Activated CD4-positive, alpha-beta memory T cell treated with anti-CD3 and anti-CD28 coated beads for 36 hours (primary cell): Measurements from ENCODE around the gene LETM1. TPM values are rescaled to one million over a fixed set of nuclear protein-coding genes. Genes with fewer than 3 reads are reported as not detected.

Experiments
- CTCF ChIA-PET: fragments of 350-600 bp; sonication (Branson Sonifier 250); formaldehyde crosslinking; loops from one replicate; lab custom pipeline; 2021; ENCODE audit warnings: antibody characterized with exemption, inconsistent platforms; lab: Charles Lee
- POLR2A ChIA-PET: fragments of 350-600 bp; sonication (Branson Sonifier 250); formaldehyde crosslinking; loops from one replicate; lab custom pipeline; 2021; ENCODE audit warnings: antibody characterized with exemption; lab: Charles Lee
- DNase-seq: peaks from one replicate; pipeline ENCODE4 v3.0.0-alpha.2; 2020
- H3K27ac Mint-ChIP-seq: one replicate; pipeline ENCODE4 v1.8.0; 2021; ENCODE audit warnings: mixed read lengths
- H3K27me3 Mint-ChIP-seq: one replicate; pipeline ENCODE4 v1.8.0; 2021; ENCODE audit warnings: mixed read lengths
- H3K36me3 Mint-ChIP-seq: one replicate; pipeline ENCODE4 v1.8.0; 2021; ENCODE audit warnings: mixed read lengths
- H3K4me1 Mint-ChIP-seq: one replicate; pipeline ENCODE4 v1.8.0; 2021; ENCODE audit warnings: low read depth, mixed read lengths
- H3K4me3 Mint-ChIP-seq: one replicate; pipeline ENCODE4 v1.8.0; 2021; ENCODE audit warnings: mild to moderate bottlenecking, mixed read lengths
- H3K9me3 Mint-ChIP-seq: one replicate; pipeline ENCODE4 v1.8.0; 2021; ENCODE audit warnings: mixed read lengths
- intact Hi-C: fragments of 100-400 bp; cut with micrococcal nuclease; formaldehyde crosslinking; loops from one replicate; pipeline ENCODE4 v1.15.1; 2023
- total RNA-seq, 2 experiments: library from RNA; stranded (reverse); gene quantifications; one replicate each; pipeline ENCODE4 v1.2.3, GENCODE V29; 2021

The LETM1 gene
- 10 to 100 TPM; 41.1 to 42.6 TPM for total RNA-seq

DNA sequence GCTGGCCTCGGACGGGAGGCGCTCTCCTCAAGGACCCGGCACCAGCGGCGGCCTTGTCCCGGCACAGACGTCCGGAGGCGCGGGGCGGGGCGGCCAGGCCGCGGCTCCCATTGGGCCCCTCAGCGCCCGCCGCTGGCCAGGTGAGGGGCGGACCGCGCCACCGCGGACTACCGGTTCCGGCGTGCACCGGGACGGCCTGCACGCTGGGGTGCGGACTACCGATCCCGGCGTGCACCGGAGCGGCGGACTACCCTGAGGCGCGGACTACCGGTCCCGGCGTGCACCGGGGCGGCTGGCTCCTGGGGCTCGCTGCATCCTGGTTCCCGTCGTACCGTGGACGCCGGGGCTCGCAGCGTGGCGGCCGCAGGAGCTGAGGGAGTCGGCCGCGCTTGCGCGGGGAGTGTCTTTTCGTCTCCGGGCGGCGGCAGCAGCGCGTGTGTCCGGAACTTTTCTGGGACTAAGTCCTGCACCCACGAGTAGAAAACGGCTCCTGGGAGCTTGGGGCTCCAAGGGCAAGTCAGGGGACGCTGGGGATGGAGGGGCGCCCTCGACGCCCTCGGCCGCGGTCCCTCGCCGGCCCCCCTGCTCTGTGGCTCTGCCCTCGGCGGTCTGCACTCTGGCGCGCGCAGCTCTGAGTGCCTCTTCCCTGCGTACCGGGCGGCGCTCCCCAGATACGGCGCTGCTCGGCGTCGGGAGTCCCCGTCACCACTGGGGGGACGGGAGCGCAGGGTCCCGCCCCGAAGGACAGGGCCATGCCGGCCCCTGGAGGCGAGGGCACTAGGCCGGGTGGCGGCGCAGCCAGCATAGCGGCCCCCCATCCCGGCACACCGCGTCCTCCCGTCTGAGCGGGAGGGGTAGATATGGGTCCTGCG is at the start of gene LETM1:
Gene LETM1, minus strand, starts transcription at position 86 of the 872 bp plus-strand sequence. CDS start 206 bp downstream, outside the sequence.
- peaks cover 8% of the 10 kb centered on the region for H3K36me3 Mint-ChIP-seq
- CTCF ChIA-PET: interaction anchor here (0.6 to 6.1 kb wide), 7 partner anchors 12 to 167 kb away, joined by 3 to 55 read pairs (median 5); no protein-coding TSS in a partner anchor
- DNase-seq: peak; percentile 96
- H3K4me3 Mint-ChIP-seq: peak within 1 kb of the TSS; percentile 79
- H3K4me1 Mint-ChIP-seq: peaks cover 31% of the 10 kb centered on the region
- no peaks in the 10 kb centered on the region for H3K27me3 Mint-ChIP-seq
- H3K27ac Mint-ChIP-seq: peak within 1 kb of the TSS; percentile 49
- intact Hi-C loops: loop anchor here (1.0 to 10.0 kb wide), 4 partner anchors 14 to 172 kb away; partner anchors contain the start of genes FAM53A, TACC3 and TMEM129
- no peaks in the 10 kb centered on the region for H3K9me3 Mint-ChIP-seq
- POLR2A ChIA-PET: interaction anchor here (0.9 to 3.6 kb wide), 5 partner anchors 9 to 173 kb away, joined by 3 to 31 read pairs (median 5); partner anchors contain the start of gene NSD2

DNA sequence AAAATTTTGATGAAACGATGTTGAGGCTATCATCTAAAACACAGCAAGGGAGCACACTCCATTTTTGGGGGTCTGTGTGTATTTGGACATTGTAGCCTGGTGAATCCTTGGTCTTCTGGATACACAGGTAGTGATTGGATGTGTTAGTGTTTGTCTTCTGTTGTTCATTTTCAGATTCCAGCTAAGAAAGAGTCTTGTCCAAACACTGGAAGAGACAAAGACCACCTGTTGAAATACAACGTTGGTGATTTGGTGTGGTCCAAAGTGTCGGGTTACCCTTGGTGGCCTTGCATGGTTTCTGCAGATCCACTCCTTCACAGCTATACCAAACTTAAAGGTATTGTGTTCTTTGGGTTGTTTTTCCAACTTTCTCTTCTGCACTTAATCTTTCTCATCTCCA is 48.1 kb upstream of the LETM1 start:
- Mint-ChIP-seq H3K4me1 (peaks cover 36% of the 10 kb centered on the region), H3K4me3 (no peak overlapping the region), H3K36me3 (peaks cover 62% of the 10 kb centered on the region), H3K27ac (no peak overlapping the region), H3K9me3 (no peaks in the 10 kb centered on the region), H3K27me3 (no peaks in the 10 kb centered on the region)
- ChIA-PET POLR2A (no interaction called here), CTCF (interaction anchor here (1.6 kb wide), 1 partner anchor 211 kb away, joined by 4 read pairs; no protein-coding TSS in a partner anchor)
- intact Hi-C loops: no loop called here
- no peak for DNase-seq

DNA sequence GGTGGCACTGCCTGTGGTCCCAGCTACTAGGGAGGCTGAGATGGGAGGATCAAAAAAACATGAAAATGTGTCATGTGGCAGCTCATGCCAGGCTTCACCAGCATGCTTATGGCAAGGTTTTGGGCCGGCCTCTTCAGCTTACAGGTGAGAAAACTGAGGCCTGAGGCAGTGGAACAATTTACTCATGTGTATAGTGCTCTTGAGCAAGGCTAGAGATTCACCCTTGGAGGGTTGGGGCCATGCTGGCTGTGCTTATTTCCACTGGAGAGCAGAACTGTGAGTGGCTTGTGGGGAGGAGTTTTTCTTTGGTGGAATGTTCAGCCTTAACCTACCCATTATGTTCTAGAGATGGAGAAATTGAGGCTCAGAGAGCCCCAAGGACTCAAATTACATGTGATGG is 47.1 kb upstream of the LETM1 start:
- CTCF ChIA-PET: interaction anchor here (1.1 to 6.5 kb wide), 3 partner anchors 11 to 94 kb away, joined by 3 to 55 read pairs (median 4); partner anchors contain the start of gene LETM1
- DNase-seq: peak; percentile 20
- no peak overlapping the region for H3K27ac Mint-ChIP-seq

DNA sequence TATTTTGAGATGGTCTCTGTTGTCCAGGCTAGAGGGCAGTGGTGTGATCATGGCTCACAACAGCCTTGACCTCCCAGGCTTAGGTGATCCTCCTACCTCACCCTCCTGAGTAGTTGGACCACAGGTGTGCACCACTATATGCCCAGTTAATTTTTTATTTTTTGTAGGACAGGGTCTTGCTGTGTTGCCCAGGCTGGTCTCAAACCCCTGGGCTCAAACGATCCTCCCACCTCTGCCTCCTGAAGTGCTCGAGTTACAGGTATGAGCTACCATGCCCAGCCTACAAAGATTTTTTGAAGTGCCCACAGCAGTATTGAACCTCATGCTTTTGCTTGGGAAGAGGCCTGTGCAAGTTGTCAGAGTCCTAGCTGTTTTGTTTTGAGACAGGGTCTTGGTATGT is 46.3 kb upstream of the LETM1 start:
- no peaks in the 10 kb centered on the region for H3K27me3 Mint-ChIP-seq
- H3K36me3 Mint-ChIP-seq: peaks cover 57% of the 10 kb centered on the region
- no peak overlapping the region for H3K4me3 Mint-ChIP-seq
- H3K4me1 Mint-ChIP-seq: peaks cover 34% of the 10 kb centered on the region
- ChIA-PET POLR2A (no interaction called here), CTCF (interaction anchor here (1.1 to 6.5 kb wide), 3 partner anchors 12 to 93 kb away, joined by 3 to 55 read pairs (median 4); partner anchors contain the start of gene LETM1)
- H3K9me3 Mint-ChIP-seq: no peaks in the 10 kb centered on the region
- no peak for DNase-seq
- no peak overlapping the region for H3K27ac Mint-ChIP-seq
- intact Hi-C loops: no loop called here

More for the DNA sequence above, 47.1 kb upstream of the LETM1 start:
- Mint-ChIP-seq H3K4me1 (peaks cover 37% of the 10 kb centered on the region), H3K36me3 (peaks cover 57% of the 10 kb centered on the region), H3K9me3 (no peaks in the 10 kb centered on the region), H3K4me3 (no peak overlapping the region), H3K27me3 (no peaks in the 10 kb centered on the region)
- POLR2A ChIA-PET: no interaction called here
- intact Hi-C loops: no loop called here

DNA sequence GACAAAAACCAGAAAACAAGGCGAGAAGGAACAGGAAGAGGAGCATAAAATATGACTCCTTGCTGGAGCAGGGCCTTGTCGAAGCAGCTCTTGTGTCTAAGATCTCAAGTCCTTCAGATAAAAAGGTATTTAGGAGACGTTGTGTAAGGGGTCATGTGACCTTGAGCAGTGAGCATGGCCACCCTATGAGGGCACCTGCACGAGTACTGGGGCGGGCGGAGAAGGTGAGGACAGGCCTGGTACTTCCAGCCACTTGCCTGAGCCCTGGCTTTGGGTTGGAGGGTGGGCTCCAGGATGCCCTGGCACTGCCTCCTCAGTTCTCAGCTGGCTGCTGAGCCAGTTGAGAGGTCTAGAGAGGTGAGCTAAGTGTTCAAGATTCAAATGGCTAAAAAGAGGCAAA is 45.2 kb upstream of the LETM1 start:
- ChIA-PET POLR2A (no interaction called here), CTCF (interaction anchor here (0.7 to 6.5 kb wide), 11 partner anchors 9 to 153 kb away, joined by 3 to 55 read pairs (median 17); partner anchors contain the start of gene LETM1)
- H3K4me1 Mint-ChIP-seq: peaks cover 30% of the 10 kb centered on the region
- H3K4me3 Mint-ChIP-seq: no peak overlapping the region
- no peaks in the 10 kb centered on the region for H3K27me3 Mint-ChIP-seq
- DNase-seq: no peak
- no peaks in the 10 kb centered on the region for H3K9me3 Mint-ChIP-seq
- intact Hi-C loops: no loop called here
- H3K36me3 Mint-ChIP-seq: peaks cover 54% of the 10 kb centered on the region
- no peak overlapping the region for H3K27ac Mint-ChIP-seq

DNA sequence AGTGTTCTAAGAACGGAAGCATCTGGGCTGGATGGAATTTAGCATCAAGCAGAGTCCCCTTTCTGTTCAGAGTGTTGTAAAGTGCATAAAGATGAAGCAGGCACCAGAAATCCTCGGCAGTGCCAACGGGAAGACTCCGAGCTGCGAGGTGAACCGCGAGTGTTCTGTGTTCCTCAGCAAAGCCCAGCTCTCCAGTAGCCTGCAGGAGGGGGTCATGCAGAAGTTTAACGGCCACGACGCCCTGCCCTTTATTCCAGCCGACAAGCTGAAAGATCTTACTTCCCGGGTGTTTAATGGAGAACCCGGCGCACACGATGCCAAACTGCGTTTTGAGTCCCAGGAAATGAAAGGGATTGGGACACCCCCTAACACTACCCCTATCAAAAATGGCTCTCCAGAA is 44.7 kb upstream of the LETM1 start:
- H3K4me3 Mint-ChIP-seq: no peak overlapping the region
- no peaks in the 10 kb centered on the region for H3K9me3 Mint-ChIP-seq
- H3K4me1 Mint-ChIP-seq: peaks cover 26% of the 10 kb centered on the region
- H3K36me3 Mint-ChIP-seq: peaks cover 49% of the 10 kb centered on the region
- ChIA-PET POLR2A (interaction anchor here (1.3 kb wide), 1 partner anchor 28 kb away, joined by 8 read pairs; no protein-coding TSS in a partner anchor), CTCF (interaction anchor here (0.7 to 6.5 kb wide), 17 partner anchors 8 to 207 kb away, joined by 3 to 55 read pairs (median 15); partner anchors contain the start of gene LETM1)
- intact Hi-C loops: no loop called here
- H3K27ac Mint-ChIP-seq: no peak overlapping the region
- DNase-seq: no peak
- no peaks in the 10 kb centered on the region for H3K27me3 Mint-ChIP-seq

DNA sequence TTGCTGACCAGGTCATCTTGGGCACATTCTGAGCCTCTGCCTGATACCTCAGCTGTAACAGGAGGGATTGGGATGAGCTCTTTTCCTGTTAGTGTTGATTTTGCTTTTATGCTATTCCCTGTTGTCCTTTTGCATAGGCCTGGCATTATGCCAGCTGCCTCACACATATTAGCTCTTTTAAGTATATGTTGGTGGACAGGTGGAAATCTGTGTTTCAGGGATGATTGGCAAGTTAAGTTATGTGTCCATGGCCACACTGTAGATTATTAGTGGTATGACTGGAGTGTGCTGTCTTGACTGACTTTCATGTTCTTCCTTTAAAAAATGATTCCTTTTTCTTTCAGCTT is 44.1 kb upstream of the LETM1 start:
- Mint-ChIP-seq H3K27me3 (no peaks in the 10 kb centered on the region), H3K36me3 (peaks cover 44% of the 10 kb centered on the region), H3K27ac (no peak overlapping the region), H3K4me1 (peaks cover 26% of the 10 kb centered on the region), H3K4me3 (no peak overlapping the region), H3K9me3 (no peaks in the 10 kb centered on the region)
- ChIA-PET POLR2A (interaction anchor here (1.3 kb wide), 1 partner anchor 27 kb away, joined by 8 read pairs; no protein-coding TSS in a partner anchor), CTCF (interaction anchor here (0.7 to 6.5 kb wide), 32 partner anchors 8 to 519 kb away, joined by 3 to 55 read pairs (median 4); partner anchors contain the start of genes CFAP99, LETM1 and ZFYVE28)
- intact Hi-C loops: no loop called here
- DNase-seq: no peak

DNA sequence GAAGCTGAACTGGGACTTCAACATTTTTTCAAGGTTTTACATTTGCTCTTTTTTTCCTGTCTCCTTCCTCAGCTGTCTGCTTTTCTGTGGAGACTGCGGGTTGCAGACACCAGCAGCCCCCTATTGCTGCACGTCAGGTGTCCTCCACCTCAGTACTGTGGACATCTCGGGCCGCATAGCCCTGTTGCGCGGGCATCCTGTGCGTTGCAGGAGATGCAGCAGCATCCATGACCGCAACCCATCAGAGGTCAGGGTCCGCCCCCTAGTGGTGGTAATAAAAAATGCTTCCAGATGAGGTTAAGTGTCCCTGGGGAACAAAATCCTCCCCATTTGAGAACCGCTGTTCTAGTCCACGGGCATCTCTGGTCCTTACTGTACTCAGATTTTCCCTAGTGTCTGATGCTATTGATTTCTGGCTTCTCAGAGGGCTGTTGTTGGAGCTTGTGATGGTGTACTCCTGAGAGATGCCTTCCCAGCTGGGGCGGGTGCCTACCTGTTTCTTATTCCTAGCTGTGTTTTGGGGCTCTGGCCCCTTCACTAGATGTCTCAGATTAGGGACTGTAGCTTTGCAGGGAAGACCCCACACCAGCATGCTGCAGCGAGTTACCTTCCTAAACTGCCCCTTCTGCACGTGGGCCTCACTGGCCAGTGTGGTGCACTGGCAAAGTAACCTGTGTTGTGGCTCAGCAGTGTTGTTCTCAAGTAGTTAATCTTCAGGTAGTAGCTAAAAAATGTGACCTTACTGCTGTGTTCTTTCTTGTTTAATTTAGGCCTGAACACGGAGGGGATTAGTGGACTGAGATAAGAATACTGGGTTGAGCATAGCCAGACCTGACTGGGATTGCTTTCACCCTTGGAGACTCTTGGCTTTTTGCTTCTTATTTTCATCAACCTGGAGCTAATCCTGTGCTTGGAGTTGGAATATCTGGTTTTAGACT is 43.5 kb upstream of the LETM1 start:
- H3K36me3 Mint-ChIP-seq: peaks cover 43% of the 10 kb centered on the region
- intact Hi-C loops: loop anchor here (1.0 to 2.0 kb wide), 3 partner anchors 26 to 151 kb away; partner anchors contain the start of gene LETM1
- POLR2A ChIA-PET: interaction anchor here (0.6 to 1.3 kb wide), 2 partner anchors 27 to 135 kb away, joined by 3 to 8 read pairs; no protein-coding TSS in a partner anchor
- DNase-seq: peak; percentile 81
- peaks cover 29% of the 10 kb centered on the region for H3K4me1 Mint-ChIP-seq
- CTCF ChIA-PET: interaction anchor here (0.7 to 6.5 kb wide), 35 partner anchors 9 to 795 kb away, joined by 3 to 55 read pairs (median 4); partner anchors contain the start of genes CFAP99, LETM1 and ZFYVE28
- no peak overlapping the region for H3K27ac Mint-ChIP-seq
- H3K9me3 Mint-ChIP-seq: no peaks in the 10 kb centered on the region
- no peak overlapping the region for H3K4me3 Mint-ChIP-seq
- H3K27me3 Mint-ChIP-seq: no peaks in the 10 kb centered on the region

DNA sequence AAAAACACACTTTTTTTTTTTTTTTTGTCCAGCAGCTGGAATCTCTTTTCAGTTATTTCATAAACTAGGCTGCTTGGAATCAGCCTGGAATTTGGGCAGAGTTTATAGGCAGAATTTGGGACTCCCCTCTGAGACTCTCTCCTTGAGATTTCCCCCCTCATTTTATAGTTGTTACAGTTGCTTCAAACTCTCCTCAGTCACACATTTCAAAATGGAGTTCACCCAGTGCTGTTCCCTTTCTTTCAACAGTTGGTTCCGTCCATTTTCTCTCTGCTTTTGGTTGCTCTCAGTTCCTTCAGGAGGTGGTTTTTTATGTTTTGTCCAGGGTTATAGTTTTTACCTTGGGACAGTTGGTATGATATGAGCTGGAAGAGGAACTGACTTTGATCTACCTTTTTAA is 42.7 kb upstream of the LETM1 start:
- ChIA-PET CTCF (interaction anchor here (0.7 to 6.5 kb wide), 23 partner anchors 10 to 794 kb away, joined by 3 to 55 read pairs (median 11); partner anchors contain the start of gene LETM1), POLR2A (interaction anchor here (0.6 kb wide), 1 partner anchor 135 kb away, joined by 3 read pairs; no protein-coding TSS in a partner anchor)
- intact Hi-C loops: loop anchor here (1.0 to 2.0 kb wide), 3 partner anchors 25 to 150 kb away; partner anchors contain the start of gene LETM1
- Mint-ChIP-seq H3K27ac (no peak overlapping the region), H3K9me3 (no peaks in the 10 kb centered on the region), H3K4me3 (no peak overlapping the region), H3K27me3 (no peaks in the 10 kb centered on the region), H3K36me3 (peaks cover 35% of the 10 kb centered on the region), H3K4me1 (peaks cover 29% of the 10 kb centered on the region)
- DNase-seq: no peak

DNA sequence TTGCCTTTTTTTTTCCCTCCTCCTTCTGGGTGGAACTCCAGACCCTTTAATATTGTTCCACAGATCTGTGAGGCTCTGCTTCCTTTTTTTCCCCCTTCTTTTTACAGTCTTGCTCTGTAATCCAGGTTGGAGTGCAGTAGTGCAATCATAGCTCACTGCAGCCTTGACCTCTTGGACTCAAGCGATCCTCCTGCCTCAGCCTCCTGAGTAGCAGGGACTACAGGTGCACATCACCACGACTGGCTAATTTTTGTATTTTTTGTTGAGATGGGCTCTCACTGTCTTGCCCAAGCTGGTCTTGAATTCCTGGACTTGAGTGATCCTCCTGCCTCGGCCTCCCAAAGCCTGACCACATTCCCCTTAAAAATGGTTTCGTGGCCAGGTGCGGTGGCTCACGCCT is 42.1 kb upstream of the LETM1 start:
- CTCF ChIA-PET: interaction anchor here (1.0 to 6.5 kb wide), 9 partner anchors 10 to 153 kb away, joined by 3 to 55 read pairs (median 22); partner anchors contain the start of gene LETM1
- intact Hi-C loops: loop anchor here (2.0 kb wide), 1 partner anchor 149 kb away; no protein-coding TSS in a partner anchor
- Mint-ChIP-seq H3K27me3 (no peaks in the 10 kb centered on the region), H3K9me3 (no peaks in the 10 kb centered on the region), H3K4me1 (peaks cover 24% of the 10 kb centered on the region), H3K36me3 (peaks cover 30% of the 10 kb centered on the region), H3K27ac (no peak overlapping the region), H3K4me3 (no peak overlapping the region)
- POLR2A ChIA-PET: no interaction called here
- no peak for DNase-seq

DNA sequence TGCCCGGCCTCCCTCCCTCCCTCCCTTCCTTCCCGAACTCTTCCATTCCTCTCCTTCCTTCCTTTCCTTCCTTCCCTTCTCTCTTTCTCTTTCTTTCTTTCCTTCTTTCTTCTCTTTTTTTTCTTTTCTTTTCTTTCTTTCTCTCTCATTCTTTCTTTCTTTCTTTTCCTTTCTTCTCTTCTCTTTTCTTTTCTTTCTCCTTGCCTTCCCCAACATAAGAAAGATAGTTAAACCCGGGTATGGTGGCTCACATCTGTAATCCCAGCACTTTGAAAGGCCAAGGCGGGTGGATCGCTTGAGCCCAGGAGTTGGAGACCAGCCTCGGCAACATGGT is 40.7 kb upstream of the LETM1 start:
- Mint-ChIP-seq H3K4me3 (no peak overlapping the region), H3K9me3 (no peaks in the 10 kb centered on the region), H3K4me1 (peaks cover 20% of the 10 kb centered on the region), H3K36me3 (peaks cover 19% of the 10 kb centered on the region), H3K27me3 (no peaks in the 10 kb centered on the region), H3K27ac (no peak overlapping the region)
- ChIA-PET CTCF (no interaction called here), POLR2A (no interaction called here)
- no peak for DNase-seq
- intact Hi-C loops: no loop called here
